Progenitor cell of endocrine pancreas (in vitro differentiated cells): ENCODE results near the gene MCRIP1. TPM values are rescaled to one million over a fixed set of nuclear protein-coding genes. Genes with fewer than 3 reads are reported as not detected.

Experiments used
- DNase-seq: peaks from one replicate; pipeline ENCODE4 v3.0.0; 2021; ENCODE audit warnings: low spot score; ENCODE audit not compliant: unreplicated experiment
- H3K27ac Mint-ChIP-seq: 2 replicates; pipeline ENCODE4 v1.8.0; 2021; ENCODE audit warnings: mild to moderate bottlenecking, moderate library complexity, mixed read lengths
- H3K27me3 Mint-ChIP-seq: 2 replicates; pipeline ENCODE4 v1.8.0; 2021; ENCODE audit warnings: mixed read lengths
- H3K36me3 Mint-ChIP-seq: 2 replicates; pipeline ENCODE4 v1.8.0; 2022; ENCODE audit warnings: mixed read lengths; ENCODE audit not compliant: insufficient read depth
- H3K4me1 Mint-ChIP-seq: 2 replicates; pipeline ENCODE4 v1.8.0; 2021; ENCODE audit warnings: low read depth, mixed read lengths
- H3K4me3 Mint-ChIP-seq: 2 replicates; pipeline ENCODE4 v1.8.0; 2021; ENCODE audit warnings: low read depth, mild to moderate bottlenecking, moderate library complexity, mixed read lengths
- H3K9me3 Mint-ChIP-seq: 2 replicates; pipeline ENCODE4 v1.8.0; 2021; ENCODE audit warnings: low read depth, mixed read lengths
- CTCF ChIP-seq: fragments of 200-600 bp; sonication (generic); IDR thresholded peaks from one replicate; pipeline ENCODE4 v1.5.0; 2021; ENCODE audit warnings: antibody characterized with exemption, mild to moderate bottlenecking; ENCODE audit not compliant: unreplicated experiment
- total RNA-seq: library from RNA; stranded (reverse); gene quantifications from 2 replicates; pipeline ENCODE4 v1.2.1, GENCODE V29; 2021

MCRIP1 gene
- total RNA-seq, 1 donor from 2014 or later, result 157 TPM

DNA sequence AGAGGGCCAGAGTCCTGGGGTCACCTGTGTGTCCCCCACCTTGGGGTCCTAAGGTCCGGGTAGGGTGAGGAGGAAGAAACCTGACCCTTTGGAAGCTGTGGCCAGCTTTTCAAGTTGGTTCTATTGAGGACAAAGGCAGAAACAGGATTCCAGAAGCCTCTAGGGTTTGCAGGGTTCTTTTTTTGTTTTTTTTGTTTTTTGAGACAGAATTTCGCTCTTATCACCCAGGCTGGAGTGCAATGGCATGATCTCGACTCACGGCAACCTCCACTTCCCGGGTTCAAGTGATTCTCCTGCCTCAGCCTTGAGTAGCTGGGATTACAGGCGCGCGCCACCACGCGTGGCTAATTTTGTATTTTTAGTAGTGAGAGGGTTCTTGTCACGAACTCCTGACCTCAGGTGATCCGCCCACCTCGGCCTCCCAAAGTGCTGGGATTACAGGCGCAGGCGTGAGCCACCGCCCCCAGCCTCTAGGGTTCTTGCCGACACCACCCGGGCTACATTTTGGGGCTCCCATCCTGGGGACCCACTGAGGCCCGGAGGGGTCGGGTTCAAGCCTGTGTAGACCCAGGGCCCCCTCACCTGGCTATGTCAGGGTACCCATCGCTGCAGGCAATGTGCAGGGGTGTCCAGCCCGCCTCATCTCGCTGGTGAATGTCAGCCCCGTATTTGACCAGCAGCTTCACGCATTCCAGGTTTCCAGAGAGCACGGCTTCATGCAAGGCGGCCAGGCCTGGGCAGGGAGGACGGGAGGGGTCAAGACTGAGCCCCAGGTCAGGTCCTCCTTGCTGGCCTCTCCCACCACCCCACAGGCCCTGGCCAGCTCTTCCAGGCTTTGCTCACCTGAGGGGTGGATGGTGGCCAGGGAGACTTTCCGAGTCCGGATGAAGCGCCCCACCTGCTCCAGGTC is 1.1 kb upstream of the MCRIP1 start:
- H3K9me3 Mint-ChIP-seq, result no peaks in the 10 kb centered on the region
- TF ChIP-seq CTCF, result no peak
- H3K4me3 Mint-ChIP-seq, result peak overlapping the region; percentile 80
- no peak for DNase-seq
- peak overlapping the region; percentile 96 for H3K27ac Mint-ChIP-seq
- peaks cover 10% of the 10 kb centered on the region for H3K4me1 Mint-ChIP-seq
- no peaks in the 10 kb centered on the region for H3K36me3 Mint-ChIP-seq
- H3K27me3 Mint-ChIP-seq, result no peaks in the 10 kb centered on the region

DNA sequence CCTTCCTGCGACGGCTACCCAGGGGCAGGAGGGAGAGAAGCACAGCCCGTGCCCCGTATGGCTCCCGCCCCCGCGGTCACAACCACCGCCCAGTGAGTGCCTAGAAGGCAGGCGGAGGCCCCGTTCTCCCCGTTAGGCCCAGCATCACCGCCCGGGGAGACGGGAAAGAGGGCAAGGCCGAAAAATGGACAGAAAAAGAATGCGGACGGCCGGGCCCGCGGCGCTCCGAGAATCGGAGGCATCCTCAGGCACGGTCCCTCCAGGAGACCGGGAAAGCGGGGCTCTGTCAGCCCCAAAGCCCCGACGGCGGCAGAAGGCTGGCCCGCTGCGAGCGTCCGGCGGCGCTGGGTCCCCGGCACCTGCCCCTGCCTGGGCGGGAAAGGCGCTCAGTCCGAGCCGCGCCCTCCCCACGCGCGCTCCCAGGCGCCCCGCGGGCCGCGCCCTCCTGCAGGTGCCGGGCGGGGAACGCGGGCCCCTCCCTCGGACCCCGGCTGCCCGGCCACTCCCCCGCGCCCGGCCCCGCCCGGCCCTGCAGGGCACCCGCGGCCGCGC is 407 bp downstream of the MCRIP1 start:
- TF ChIP-seq CTCF, result no peak
- peaks cover 12% of the 10 kb centered on the region for H3K4me1 Mint-ChIP-seq
- DNase-seq, result peak; percentile 24
- H3K27ac Mint-ChIP-seq, result peak overlapping the region; percentile 94
- H3K36me3 Mint-ChIP-seq, result no peaks in the 10 kb centered on the region
- no peaks in the 10 kb centered on the region for H3K27me3 Mint-ChIP-seq
- H3K4me3 Mint-ChIP-seq, result peak overlapping the region; percentile 88
- no peaks in the 10 kb centered on the region for H3K9me3 Mint-ChIP-seq

- Mint-ChIP-seq H3K4me1 (peaks cover 12% of the 10 kb centered on the region), H3K9me3 (no peaks in the 10 kb centered on the region), H3K36me3 (no peaks in the 10 kb centered on the region), H3K4me3 (peak overlapping the region; percentile 88), H3K27ac (peak overlapping the region; percentile 94), H3K27me3 (no peaks in the 10 kb centered on the region)
- TF ChIP-seq CTCF, result no peak
- DNase-seq, result no peak
Observed at GRCh38 chr17:81831957-81832607, 1.0 kb downstream of the MCRIP1 start.

DNA sequence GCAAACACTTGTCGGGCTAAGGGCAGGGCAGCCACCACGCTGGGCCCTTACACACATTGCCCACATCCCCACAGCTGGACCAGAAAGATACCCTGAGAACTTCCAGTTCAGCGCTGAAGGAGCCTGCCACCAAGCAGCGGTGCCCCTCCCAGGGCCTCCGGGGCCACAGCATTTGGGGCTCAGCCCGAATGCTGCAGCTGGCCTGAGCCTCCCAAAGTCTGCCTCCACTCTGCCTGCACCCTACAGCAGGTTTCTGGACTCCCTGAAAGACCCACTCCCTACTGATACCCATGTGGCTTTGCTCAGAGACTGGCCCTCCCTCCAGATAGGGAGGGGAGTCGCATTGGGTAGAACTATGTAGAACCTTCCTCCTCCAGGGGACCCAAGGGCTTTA is 1.5 kb downstream of the MCRIP1 start:
- no peaks in the 10 kb centered on the region for H3K27me3 Mint-ChIP-seq
- H3K4me3 Mint-ChIP-seq, result peak overlapping the region; percentile 88
- no peak for DNase-seq
- no peaks in the 10 kb centered on the region for H3K36me3 Mint-ChIP-seq
- peak overlapping the region; percentile 94 for H3K27ac Mint-ChIP-seq
- no peaks in the 10 kb centered on the region for H3K9me3 Mint-ChIP-seq
- peaks cover 12% of the 10 kb centered on the region for H3K4me1 Mint-ChIP-seq
- no peak for TF ChIP-seq CTCF

DNA sequence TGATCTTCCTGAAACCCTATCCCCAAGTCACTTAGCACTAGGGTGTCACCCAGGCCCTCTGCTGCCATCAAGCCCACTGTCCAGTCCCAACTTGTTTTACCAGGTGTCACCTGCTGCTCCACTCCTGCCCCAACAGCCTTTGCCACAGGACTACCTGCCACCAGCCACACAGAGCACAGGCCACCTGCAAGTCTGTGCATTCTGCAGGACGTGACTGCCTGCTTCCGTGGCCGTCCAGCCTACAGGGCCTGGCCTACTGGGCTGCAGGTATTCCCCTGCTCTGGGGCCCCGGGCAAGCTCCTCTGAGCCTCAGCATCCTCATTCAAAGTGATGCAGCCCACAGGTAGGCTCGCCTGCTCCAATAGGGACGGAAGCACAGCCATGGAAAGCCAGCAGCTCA is 3.2 kb downstream of the MCRIP1 start:
- Mint-ChIP-seq H3K9me3 (no peaks in the 10 kb centered on the region), H3K36me3 (no peaks in the 10 kb centered on the region), H3K27me3 (no peaks in the 10 kb centered on the region), H3K4me3 (no peak overlapping the region), H3K27ac (no peak overlapping the region), H3K4me1 (peaks cover 12% of the 10 kb centered on the region)
- DNase-seq, result no peak
- no peak for TF ChIP-seq CTCF
